Left renal pelvis (tissue), 4 donors: ENCODE data around the gene SEMA4A. TPM values are rescaled to one million over a fixed set of nuclear protein-coding genes. Genes with fewer than 3 reads are reported as not detected.

Source experiments
- DNase-seq, 4 donors: peaks; one replicate each; pipeline ENCODE4 v3.0.0-alpha.2; 2013; ENCODE audit warnings: low read depth in 4 of 4, low spot score in 3 of 4
- polyA plus RNA-seq, 4 donors: library from polyadenylated mRNA; unstranded; fragments of 120-200 nt; gene quantifications; one replicate each; pipeline ENCODE4 v1.2.1, GENCODE V29; 2013; ENCODE audit not compliant: insufficient read length in 4 of 4

SEMA4A gene
- polyA plus RNA-seq, 4 donors: 2.5 to 26.8 (median 22.4) TPM

DNA sequence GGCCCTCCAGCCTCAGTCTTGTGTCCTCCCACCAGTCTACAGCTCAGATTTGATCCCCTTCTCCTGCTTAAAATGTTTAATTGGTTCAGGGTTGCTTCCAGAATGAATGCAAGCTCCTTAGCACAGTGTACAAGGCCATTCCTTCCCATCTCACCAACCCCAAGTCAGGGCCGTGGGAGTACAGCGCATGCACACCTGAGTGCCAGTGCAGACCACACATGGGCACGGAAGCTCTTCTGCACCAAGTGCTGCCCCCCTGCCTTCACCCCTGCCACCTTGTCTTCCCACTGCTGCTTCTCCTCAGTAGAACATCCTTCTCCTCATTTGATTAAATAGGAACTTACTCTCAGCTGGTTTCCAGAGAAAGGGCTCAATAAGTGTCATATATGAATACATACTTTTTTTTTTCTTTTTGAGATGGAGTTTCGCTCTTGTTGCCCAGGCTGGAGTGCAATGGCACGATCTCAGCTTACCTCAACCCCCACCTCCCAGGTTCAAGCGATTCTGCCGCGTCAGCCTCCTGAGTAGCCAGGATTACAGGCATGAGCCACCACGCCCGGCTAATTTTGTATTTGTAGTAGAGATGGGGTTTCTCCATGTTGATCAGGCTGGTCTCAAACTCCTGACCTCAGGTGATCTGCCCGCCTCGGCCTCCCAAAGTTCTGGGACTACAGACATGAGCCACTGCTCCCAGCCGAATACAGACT, 68.8 kb downstream of the SEMA4A start:
- DNase-seq: no peak

DNA sequence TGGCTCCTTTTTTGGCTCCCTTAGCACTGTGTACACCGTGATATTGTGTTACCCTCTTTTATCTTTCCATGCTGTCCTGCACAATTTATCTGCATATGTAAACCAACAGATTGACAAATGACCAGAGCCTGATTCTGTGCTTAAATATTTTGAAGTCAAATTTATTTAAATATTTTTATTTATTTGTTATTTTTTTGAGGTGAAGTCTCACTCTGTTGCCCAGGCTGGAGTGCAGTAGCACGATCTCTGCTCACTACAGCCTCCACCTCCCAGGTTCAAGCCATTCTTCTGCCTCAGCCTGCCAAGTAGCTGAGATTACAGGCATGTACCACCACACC, 72.3 kb downstream of the SEMA4A start:
- no peak for DNase-seq

DNA sequence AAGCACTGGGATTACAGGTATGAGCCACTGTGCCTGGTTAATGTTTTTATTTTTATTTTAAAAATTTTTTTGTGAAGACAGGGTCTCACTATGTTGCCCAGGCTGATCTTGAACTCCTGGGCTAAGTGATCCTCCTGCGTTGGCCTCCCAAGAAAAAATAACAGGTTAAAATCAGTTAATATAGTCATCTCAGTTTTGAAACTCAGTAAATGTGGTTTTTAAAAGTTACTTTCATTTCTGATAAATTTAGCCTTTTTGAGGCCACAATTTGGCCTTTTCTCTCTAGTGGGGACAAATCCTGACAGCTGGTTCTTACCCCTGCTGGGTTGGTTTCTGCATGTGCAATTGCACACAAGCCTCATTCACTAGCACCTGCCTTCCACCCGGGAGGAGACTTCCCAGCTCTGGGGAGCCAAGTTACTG, 72.7 kb downstream of the SEMA4A start:
- no peak for DNase-seq

DNA sequence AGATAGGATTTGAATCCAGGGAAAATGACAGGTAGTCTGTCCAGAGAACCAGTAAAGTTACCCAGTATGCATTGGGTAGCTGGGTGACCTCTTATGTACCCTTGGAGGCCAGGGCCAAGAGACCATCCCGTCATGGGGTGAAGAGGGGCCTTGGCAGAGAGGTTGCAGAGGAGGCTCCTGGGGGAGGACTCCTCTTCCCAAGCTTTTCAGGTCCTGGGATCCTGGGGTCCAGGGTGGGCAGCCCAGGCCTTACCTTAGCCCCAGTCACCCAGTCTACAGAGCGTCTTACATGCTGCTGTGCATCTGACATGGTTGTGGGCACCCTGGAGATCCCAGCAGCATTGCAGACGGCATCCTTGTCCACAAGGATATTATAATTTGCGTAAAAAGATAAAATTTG, 73.4 kb downstream of the SEMA4A start:
- DNase-seq: no peak

Other genes with a start within 250 kb of the SEMA4A start
- gene RIT1, start 242.2 kb upstream of the SEMA4A start, polyA plus RNA-seq: 10 to 100 TPM; 28.8 to 52.5 (median 47.8) TPM
- gene KHDC4, start 219.2 kb upstream of the SEMA4A start, polyA plus RNA-seq: 10 to 100 TPM; 36.0 to 80.9 (median 53.2) TPM
- under 1 TPM in 2 of 4 donors, not detected in 2; 0.13 to 0.14 TPM for gene RXFP4, start 211.9 kb upstream of the SEMA4A start, polyA plus RNA-seq
- 10 to 100 TPM; 77.1 to 88.9 (median 82.7) TPM for gene ARHGEF2, start 175.0 kb upstream of the SEMA4A start, polyA plus RNA-seq
- gene SSR2, start 132.6 kb upstream of the SEMA4A start, polyA plus RNA-seq: 100 to 1,000 TPM; 353 to 473 (median 417) TPM
- 10 to 100 TPM; 38.3 to 61.2 (median 51.5) TPM for gene UBQLN4, start 99.8 kb upstream of the SEMA4A start, polyA plus RNA-seq
- 10 to 100 TPM; 35.2 to 69.7 (median 51.8) TPM for gene LAMTOR2, start 98.8 kb upstream of the SEMA4A start, polyA plus RNA-seq
- 10 to 100 TPM in 3 of 4 donors, 1 to 10 TPM in 1; 1.7 to 66.2 (median 52.7) TPM for gene RAB25, start 92.4 kb upstream of the SEMA4A start, polyA plus RNA-seq
- 10 to 100 TPM; 40.9 to 46.9 (median 45.0) TPM for gene MEX3A, start 71.1 kb upstream of the SEMA4A start, polyA plus RNA-seq
- 100 to 1,000 TPM in 2 of 4 donors, 10 to 100 TPM in 2; 94.5 to 161 (median 104) TPM for gene LMNA, start 38.9 kb upstream of the SEMA4A start, polyA plus RNA-seq
- gene SLC25A44, start 40.5 kb downstream of the SEMA4A start, polyA plus RNA-seq: 10 to 100 TPM; 16.6 to 30.5 (median 27.7) TPM
- gene PMF1, start 59.4 kb downstream of the SEMA4A start, polyA plus RNA-seq: 100 to 1,000 TPM in 1 of 4 donors, 10 to 100 TPM in 3; 48.8 to 110 (median 80.0) TPM
- 1 to 10 TPM; 1.3 to 7.4 (median 1.9) TPM for gene BGLAP, start 88.6 kb downstream of the SEMA4A start, polyA plus RNA-seq
- 1 to 10 TPM; 2.4 to 6.8 (median 4.0) TPM for gene PAQR6, start 94.5 kb downstream of the SEMA4A start, polyA plus RNA-seq
- 10 to 100 TPM; 34.1 to 70.1 (median 56.0) TPM for gene SMG5, start 129.2 kb downstream of the SEMA4A start, polyA plus RNA-seq
- 1 to 10 TPM; 4.1 to 9.2 (median 6.1) TPM for gene TMEM79, start 130.7 kb downstream of the SEMA4A start, polyA plus RNA-seq
- gene GLMP, start 142.1 kb downstream of the SEMA4A start, polyA plus RNA-seq: 10 to 100 TPM; 53.7 to 66.3 (median 63.0) TPM
- not detected for gene VHLL, start 145.7 kb downstream of the SEMA4A start, polyA plus RNA-seq
- gene CCT3, start 184.7 kb downstream of the SEMA4A start, polyA plus RNA-seq: 100 to 1,000 TPM; 211 to 364 (median 337) TPM
- gene TSACC, start 184.9 kb downstream of the SEMA4A start, polyA plus RNA-seq: 1 to 10 TPM in 2 of 4 donors, under 1 TPM in 2; 0.23 to 2.2 (median 0.67) TPM
- 10 to 100 TPM in 3 of 4 donors, under 1 TPM in 1; 0.26 to 26.3 (median 10.4) TPM for gene RHBG, start 215.6 kb downstream of the SEMA4A start, polyA plus RNA-seq